GM12878 (cell line): ENCODE data around the gene CEP250.

Experiments
- ATF7 ChIP-seq: fragments of 450-650 bp; IDR thresholded peaks from 2 replicates; pipeline ENCODE4 v1.6.1; 2016; ENCODE audit warnings: low read depth, mild to moderate bottlenecking
- CEBPB ChIP-seq, 2 experiments: fragments of 150-350 bp in 1 of 2; IDR thresholded peaks; 2 replicates each; pipeline ENCODE4 v1.6.1; 2012 to 2014; ENCODE audit warnings: low read depth in 2 of 2, low read length in 2 of 2, borderline replicate concordance in 1 of 2, inconsistent platforms in 1 of 2
- CTCF ChIP-seq, 3 experiments: IDR thresholded peaks in 2 of 3; conservative IDR thresholded peaks in 1 of 3; 2 replicates each; pipeline ENCODE4 v1.5.1; 2011; ENCODE audit warnings: low read depth in 3 of 3, low read length in 3 of 3, mild to moderate bottlenecking in 3 of 3, control low read depth in 2 of 3, moderate library complexity in 2 of 3, inconsistent platforms in 1 of 3, mixed read lengths in 1 of 3; ENCODE audit not compliant: control insufficient read depth in 2 of 3, insufficient read depth in 1 of 3; ENCODE audit errors: extremely low read depth in 1 of 3
- PAX8 ChIP-seq: fragments of 450-650 bp; IDR thresholded peaks from 2 replicates; pipeline ENCODE4 v1.6.1; 2017; ENCODE audit warnings: mild to moderate bottlenecking, moderate library complexity
- POLR2A ChIP-seq: IDR thresholded peaks from 2 replicates; pipeline ENCODE4 v1.6.1; 2011; ENCODE audit warnings: low read depth, mild to moderate bottlenecking, low read length
- RAD21 ChIP-seq: IDR thresholded peaks from 2 replicates; pipeline ENCODE4 v1.6.1; 2011; ENCODE audit warnings: mild to moderate bottlenecking, low read depth, low read length, moderate library complexity; ENCODE audit not compliant: insufficient read depth
- RB1 ChIP-seq: fragments of 450-650 bp; formaldehyde crosslinking; IDR thresholded peaks from 2 replicates; pipeline ENCODE4 v1.6.1; 2017; ENCODE audit warnings: mild to moderate bottlenecking, borderline replicate concordance
- RFX5 ChIP-seq: IDR thresholded peaks from 2 replicates; pipeline ENCODE4 v1.6.1; 2011; ENCODE audit warnings: low read depth, low read length, improper control_type of control experiment
- SMAD1 ChIP-seq: fragments of 450-650 bp; IDR thresholded peaks from 2 replicates; pipeline ENCODE4 v1.6.1; 2018; ENCODE audit warnings: mild to moderate bottlenecking, low read depth; ENCODE audit not compliant: partially characterized antibody
- SMARCA5 ChIP-seq: fragments of 450-650 bp; IDR thresholded peaks from 2 replicates; pipeline ENCODE4 v1.6.1; 2017; ENCODE audit warnings: mild to moderate bottlenecking
- USF1 ChIP-seq: IDR thresholded peaks from 2 replicates; pipeline ENCODE4 v1.6.1; 2011; ENCODE audit warnings: borderline replicate concordance, low read depth, mild to moderate bottlenecking, moderate library complexity, mixed read lengths, low read length; ENCODE audit not compliant: insufficient read depth; ENCODE audit errors: extremely low read length
- USF2 ChIP-seq: IDR thresholded peaks from 2 replicates; pipeline ENCODE4 v1.6.1; 2011; ENCODE audit warnings: low read depth, low read length, improper control_type of control experiment, borderline replicate concordance

GRCh38 chr20:35487479-35487878 lies 32.1 kb downstream of the CEP250 start:
- TF ChIP-seq CTCF (IDR thresholded peaks at IDR 0.05 in 2 of 3, conservative IDR thresholded peaks at IDR 0.05 in 1 of 3; ENCODE audit: control insufficient read depth in 2 of 3, extremely low read depth in 1 of 3, insufficient read depth in 1 of 3, low read depth in 3 of 3, low read length in 3 of 3) = no peak
- no peak for TF ChIP-seq SMARCA5
- TF ChIP-seq PAX8 = no peak
- no peak for TF ChIP-seq RFX5
- TF ChIP-seq POLR2A = no peak
- no peak for TF ChIP-seq ATF7
- TF ChIP-seq RB1 = no peak
- TF ChIP-seq SMAD1 = no peak
- no peak for TF ChIP-seq CEBPB (IDR thresholded peaks at IDR 0.05; ENCODE audit: borderline replicate concordance in 1 of 2, low read depth in 2 of 2, low read length in 2 of 2)
- no peak for TF ChIP-seq USF1
- TF ChIP-seq USF2 = no peak
- no peak for TF ChIP-seq RAD21
